CD4-positive, alpha-beta T cell treated with Interleukin-15 for 4 hours (primary cell): ENCODE measurements around the gene MYO1A.
"Not testable (repeated sequence)": the region's sequence is repeated elsewhere in the genome, so short reads cannot be mapped to it uniquely, and the experiment has no call there.

ENCODE experiments used
- DNase-seq: peaks from one replicate; pipeline ENCODE4 v3.0.0-alpha.2; 2020; ENCODE audit warnings: low spot score

The MYO1A gene

GRCh38 chr12:57087010-57087690 lies 37.2 kb upstream of the MYO1A start:
- peak; percentile 87 for DNase-seq

GRCh38 chr12:57086493-57087009 lies 36.6 kb upstream of the MYO1A start:
- peak; percentile 43 for DNase-seq

GRCh38 chr12:57085999-57086492 lies 36.1 kb upstream of the MYO1A start:
- no peak for DNase-seq

GRCh38 chr12:57080855-57081254 lies 30.9 kb upstream of the MYO1A start:
- DNase-seq: no peak

GRCh38 chr12:57079821-57080220 lies 29.9 kb upstream of the MYO1A start:
- no peak for DNase-seq

- peak; percentile 99 for DNase-seq
Observed at GRCh38 chr12:57078519-57079404, 28.8 kb upstream of the MYO1A start, which contains the start of gene NEMP1. Gene NEMP1 (minus strand): TSS chr12:57078791. CDS start chr12:57078745, 46 bp downstream.

- DNase-seq: not testable (repeated sequence)
Observed at GRCh38 chr12:57073566-57074450, 23.9 kb upstream of the MYO1A start.

- no peak for DNase-seq
Observed at GRCh38 chr12:57072661-57073060, 22.7 kb upstream of the MYO1A start.

GRCh38 chr12:57069523-57069922 lies 19.6 kb upstream of the MYO1A start:
- DNase-seq: peak; percentile 83

GRCh38 chr12:57066245-57066644 lies 16.3 kb upstream of the MYO1A start:
- no peak for DNase-seq

GRCh38 chr12:57063991-57064685 lies 14.2 kb upstream of the MYO1A start:
- DNase-seq: peak; percentile 69

- DNase-seq: no peak
Observed at GRCh38 chr12:57058454-57058853, 8.5 kb upstream of the MYO1A start.

GRCh38 chr12:57057067-57057751 lies 7.3 kb upstream of the MYO1A start:
- no peak for DNase-seq

- no peak for DNase-seq
Observed at GRCh38 chr12:57055824-57056223, 5.9 kb upstream of the MYO1A start.

GRCh38 chr12:57053901-57054300 lies 4.0 kb upstream of the MYO1A start:
- not testable (repeated sequence) for DNase-seq

GRCh38 chr12:57053146-57053545 lies 3.2 kb upstream of the MYO1A start:
- not testable (repeated sequence) for DNase-seq

- no peak for DNase-seq
Observed at GRCh38 chr12:57051011-57051410, 1.1 kb upstream of the MYO1A start.

- no peak for DNase-seq
Observed at GRCh38 chr12:57049119-57049446, 846 bp downstream of the MYO1A start.

- no peak for DNase-seq
Observed at GRCh38 chr12:57048423-57049118, 1.4 kb downstream of the MYO1A start.

- no peak for DNase-seq
Observed at GRCh38 chr12:57047981-57048380, 1.9 kb downstream of the MYO1A start.
